GM18502 (cell line): ENCODE results near the gene DRC3.
"Not testable (repeated sequence)": the region's sequence is repeated elsewhere in the genome, so short reads cannot be mapped to it uniquely, and the experiment has no call there.

Experiments
- ATAC-seq: cut with Tn5 transposase; IDR thresholded peaks from one replicate; pipeline ENCODE4 v1.9.1; 2021; ENCODE audit warnings: mild to moderate bottlenecking; ENCODE audit not compliant: unreplicated experiment, poor library complexity

Gene DRC3

DNA sequence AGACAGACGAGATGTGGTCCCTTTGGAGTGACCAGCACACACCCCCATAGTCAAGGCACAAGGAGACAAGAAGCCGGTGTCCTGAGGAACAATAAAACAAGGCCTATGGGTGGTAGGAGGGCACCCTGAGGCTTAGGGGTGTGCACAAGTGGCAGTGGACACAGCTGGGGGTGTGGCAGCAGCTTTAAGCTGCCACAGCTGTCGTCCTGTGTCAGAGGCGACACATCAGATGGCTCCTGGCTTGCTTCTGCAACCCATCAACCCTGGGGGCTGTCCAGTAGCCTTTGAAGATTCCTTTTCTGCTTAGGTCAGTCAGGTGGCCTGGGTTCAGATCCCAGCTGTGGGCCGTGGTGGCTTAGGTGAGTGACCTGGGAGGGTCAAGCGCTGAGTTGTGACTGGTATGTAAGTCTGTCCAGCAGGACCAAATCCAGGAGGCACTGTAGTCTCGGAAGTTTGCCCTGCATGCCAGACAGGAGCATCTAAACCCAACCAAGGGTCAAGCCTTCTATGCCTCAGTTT, 15.8 kb downstream of the DRC3 start:
- ATAC-seq, result no peak

- no peak for ATAC-seq
These were observed 16.4 kb downstream of the DRC3 start for GRCh38 chr17:17989081-17989480.

DNA sequence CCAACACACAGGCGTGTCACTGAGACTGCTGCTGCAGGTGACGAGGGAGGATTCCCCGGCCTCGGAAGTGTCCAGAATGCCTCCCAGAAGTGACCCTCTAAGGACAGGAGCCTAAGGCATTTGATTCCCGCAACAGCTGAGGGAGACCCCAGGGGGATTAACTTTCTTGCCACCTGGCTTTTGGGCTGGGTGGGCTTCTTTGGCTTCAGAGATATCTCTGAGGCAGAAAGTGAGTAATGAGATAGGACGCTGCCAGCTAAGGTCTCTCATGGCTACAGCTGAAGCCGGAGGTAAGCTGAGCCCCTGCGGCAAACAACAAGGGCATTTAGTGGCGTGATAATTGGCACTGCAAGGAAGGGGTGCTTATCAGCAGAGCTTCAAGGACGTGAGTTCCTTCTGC, 17.0 kb downstream of the DRC3 start:
- no peak for ATAC-seq

DNA sequence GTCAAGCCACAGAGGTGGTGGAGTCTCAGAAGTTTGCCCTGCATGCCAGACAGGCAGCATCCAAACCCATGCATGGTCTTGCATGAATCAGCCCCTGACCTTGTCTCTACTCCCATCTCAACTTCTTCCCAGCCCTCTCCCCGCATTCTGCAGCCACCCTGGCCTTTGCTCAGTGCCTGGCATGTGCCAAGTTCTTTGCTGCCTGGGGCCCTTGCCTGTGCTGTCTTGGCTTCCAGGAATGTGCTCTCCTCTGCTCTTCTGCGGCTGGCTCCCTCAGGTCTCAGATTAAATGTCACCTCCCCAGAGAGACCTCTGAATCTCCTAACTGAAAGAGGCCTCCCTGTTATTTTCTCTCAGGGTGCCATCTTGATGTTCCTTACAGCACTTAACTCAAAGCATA, 17.6 kb downstream of the DRC3 start:
- no peak for ATAC-seq

DNA sequence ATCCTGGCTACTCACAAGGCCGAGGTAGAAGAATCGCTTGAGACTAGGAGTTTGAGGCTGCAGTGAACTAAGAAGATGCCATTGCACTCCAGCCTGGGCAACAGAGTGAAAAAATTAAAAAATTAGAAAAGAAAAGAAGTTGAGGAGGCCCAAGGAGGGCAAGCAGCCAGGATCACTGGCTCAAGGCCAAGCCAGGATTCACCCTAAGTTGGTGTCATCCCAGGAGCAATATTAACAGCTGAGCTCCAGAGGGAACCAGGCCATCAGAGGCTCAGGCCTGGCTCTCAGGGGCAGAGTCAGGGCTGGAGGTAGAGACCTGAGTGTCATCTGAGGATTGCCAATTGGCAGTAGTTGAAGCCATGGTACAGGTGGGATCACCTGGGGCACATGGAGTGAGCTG, 20.7 kb downstream of the DRC3 start:
- ATAC-seq, result no peak

DNA sequence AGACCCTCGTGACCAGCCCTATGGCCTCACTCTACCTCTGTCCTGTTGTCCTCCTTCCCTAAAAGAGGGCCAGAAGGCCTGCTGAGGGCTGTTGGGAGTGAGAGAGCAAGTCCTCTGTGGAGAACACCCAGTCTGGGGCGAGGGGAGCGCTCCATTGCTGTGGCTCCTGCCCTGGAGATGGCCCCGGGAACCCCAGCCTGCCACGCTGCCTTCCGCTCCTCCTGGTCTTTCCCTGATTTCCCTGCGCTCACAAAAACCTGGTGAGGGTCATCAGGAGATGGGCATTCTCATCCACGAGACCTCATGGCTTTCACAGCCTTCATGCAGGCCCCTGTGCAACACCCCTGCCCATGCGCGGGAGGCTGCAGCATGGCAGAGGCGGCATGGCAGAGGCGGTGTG, 21.2 kb downstream of the DRC3 start:
- no peak for ATAC-seq

DNA sequence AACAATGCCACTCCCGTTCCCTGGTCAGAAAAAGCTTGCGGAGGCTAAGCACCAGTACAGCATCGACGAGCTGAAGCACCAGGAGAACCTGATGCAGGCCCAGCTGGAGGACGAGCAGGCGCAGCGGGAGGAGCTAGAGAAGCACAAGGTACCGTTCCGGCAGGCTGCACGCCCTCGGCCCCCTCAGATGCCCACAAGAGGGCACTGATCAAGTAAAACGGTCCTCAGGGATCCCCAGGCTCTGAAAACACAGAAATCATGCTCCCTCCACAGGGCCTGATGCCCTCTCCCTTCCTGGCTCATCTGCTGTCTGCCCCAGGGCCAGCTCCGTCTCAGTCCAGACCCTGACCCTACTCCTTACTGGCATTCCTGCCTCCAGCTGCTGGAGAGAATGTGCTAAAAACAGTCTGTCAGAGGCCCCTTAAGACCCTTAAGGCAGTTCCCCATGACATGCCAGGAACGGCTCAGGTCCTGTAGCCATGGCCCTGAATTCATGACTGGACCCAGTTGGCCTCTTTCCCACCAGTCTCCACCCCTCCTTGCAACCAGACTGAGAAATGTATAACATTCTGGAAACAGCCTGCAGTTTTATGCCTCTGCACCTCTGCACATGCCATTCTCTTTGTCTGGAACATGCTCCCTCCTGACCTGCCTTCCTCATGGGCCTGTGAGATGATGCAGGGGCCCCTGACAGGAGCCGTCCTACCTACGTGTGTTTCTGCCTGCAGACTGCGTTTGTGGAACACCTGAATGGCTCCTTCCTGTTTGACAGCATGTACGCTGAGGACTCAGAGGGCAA, 21.8 kb downstream of the DRC3 start:
- no peak for ATAC-seq

GRCh38 chr17:17995887-17996286, 23.2 kb downstream of the DRC3 start:
- not testable (repeated sequence) for ATAC-seq

DNA sequence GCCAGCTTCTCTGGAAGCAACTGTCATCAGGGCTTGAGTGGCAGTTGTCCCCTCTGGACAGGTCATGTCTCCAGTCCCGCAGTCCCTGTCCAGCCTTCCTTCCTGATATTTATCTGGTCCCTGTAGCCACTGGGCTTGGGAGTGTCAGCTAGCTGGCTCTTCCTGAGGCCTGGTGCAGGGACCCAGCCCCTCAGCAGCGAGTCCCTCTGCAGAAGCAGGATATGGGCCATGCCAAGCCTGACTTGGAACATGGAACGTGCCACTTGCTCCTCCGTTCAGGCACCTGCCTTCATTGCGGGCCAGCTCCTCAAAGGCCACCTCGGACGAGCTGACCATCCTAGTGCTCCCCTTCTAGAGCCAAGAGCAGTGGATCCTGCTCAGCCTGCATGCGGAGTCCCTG, 26.3 kb downstream of the DRC3 start:
- ATAC-seq, result no peak

GRCh38 chr17:17999364-18000029, 26.8 kb downstream of the DRC3 start:
- no peak for ATAC-seq

- no peak for ATAC-seq
These were observed 27.4 kb downstream of the DRC3 start for GRCh38 chr17:18000030-18000408.

DNA sequence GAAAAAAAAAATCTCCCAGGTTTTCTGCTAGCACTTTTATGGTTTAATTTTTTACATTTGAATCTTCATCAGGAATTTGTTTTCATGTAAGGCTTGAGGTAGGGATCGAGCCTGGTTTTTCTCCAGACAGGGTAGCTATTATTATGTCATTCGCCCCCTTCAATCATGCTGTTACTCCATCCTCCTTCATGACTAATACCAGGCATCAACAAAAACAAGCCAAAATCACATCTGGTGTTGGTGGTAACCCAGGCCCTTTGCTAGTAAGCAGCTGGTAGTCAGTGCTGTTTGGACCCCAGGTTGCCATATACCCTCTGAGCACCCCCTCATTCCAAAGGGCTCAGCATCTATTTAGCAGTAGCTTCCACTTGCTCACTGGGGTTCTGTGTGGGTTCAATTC, 29.5 kb downstream of the DRC3 start:
- no peak for ATAC-seq

DNA sequence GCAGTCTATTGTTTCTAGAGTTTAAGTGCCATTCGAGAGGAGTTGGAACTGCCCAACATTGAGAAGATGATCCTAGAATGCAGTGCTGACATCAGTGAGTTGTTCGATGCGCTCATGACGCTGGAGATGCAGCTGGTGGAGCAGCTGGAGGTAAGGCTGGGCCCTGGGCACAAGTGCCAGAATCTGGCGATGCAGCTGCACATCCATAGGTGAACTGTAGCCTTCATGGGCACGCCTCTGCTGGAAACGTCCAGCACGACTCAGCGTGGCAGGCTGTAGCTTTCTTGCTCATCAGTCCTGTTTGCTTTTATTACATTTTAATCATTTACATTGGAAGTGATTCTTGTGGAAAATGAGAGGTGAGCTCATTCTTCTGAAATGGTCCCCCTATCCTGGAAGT, 31.7 kb downstream of the DRC3 start:
- ATAC-seq, result no peak

GRCh38 chr17:18004884-18005305, 32.2 kb downstream of the DRC3 start:
- no peak for ATAC-seq

DNA sequence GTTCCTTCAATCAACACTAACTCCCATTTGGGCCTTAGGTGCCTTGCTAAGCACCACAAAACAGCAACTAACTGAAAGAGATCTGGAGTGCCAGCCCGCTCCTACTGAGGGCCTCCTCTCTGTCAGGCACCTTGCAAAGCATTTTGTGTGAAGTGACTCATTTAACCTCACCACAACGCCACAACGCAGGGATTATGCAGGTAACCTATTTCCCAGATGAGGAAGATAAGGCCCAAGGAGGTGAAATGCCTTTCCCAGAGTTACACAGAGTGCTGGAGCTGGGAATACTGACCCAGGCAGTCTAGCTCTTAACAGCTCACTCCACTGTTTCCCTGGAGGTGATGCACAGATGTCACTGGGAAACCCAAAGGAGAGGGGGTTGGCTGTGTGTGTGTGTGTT, 32.8 kb downstream of the DRC3 start:
- ATAC-seq, result no peak

GRCh38 chr17:18006495-18007239, 34.0 kb downstream of the DRC3 start:
- ATAC-seq, result no peak

- no peak for ATAC-seq
These were observed 36.0 kb downstream of the DRC3 start for GRCh38 chr17:18008496-18009268.

GRCh38 chr17:18009609-18010420, 37.2 kb downstream of the DRC3 start:
- ATAC-seq, result no peak

GRCh38 chr17:18011286-18011685, 38.6 kb downstream of the DRC3 start:
- ATAC-seq, result no peak

DNA sequence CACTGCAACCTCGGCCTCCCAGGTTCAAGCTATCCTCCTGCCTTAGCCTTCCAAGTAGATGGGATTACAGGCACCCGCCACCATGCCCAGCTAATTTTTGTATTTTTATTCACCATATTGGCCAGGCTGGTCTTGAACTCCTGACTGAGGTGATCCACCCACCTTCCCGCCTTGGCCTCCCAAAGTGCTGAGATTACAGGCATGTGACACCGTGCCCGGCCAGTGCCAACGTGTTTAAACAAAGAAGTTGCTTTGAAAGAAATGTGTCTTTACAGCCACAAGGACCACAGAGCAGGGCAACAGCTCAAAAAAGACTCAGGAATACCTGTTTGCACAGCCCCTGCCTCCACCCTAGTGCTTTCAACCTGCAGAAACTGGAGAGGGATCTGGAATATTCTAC, 41.3 kb downstream of the DRC3 start:
- ATAC-seq, result no peak
